Loucy (cell line): ENCODE measurements around the gene ALDH1L2.

ENCODE experiments used
- H2AFZ ChIP-seq: fragments of 200-600 bp; sonication (generic); 2 replicates; pipeline ENCODE4 v1.6.0; 2016; ENCODE audit warnings: antibody characterized with exemption, mild to moderate bottlenecking, low read length, moderate library complexity
- H3F3A ChIP-seq: fragments of 200-600 bp; 2 replicates; pipeline ENCODE4 v1.6.0; 2016; ENCODE audit warnings: antibody characterized with exemption, low read depth, mild to moderate bottlenecking
- H3K27me3 ChIP-seq: fragments of 200-600 bp; sonication (generic); 2 replicates; pipeline ENCODE4 v1.6.1; 2014; ENCODE audit warnings: low read length, mild to moderate bottlenecking; ENCODE audit not compliant: insufficient read depth, poor library complexity, severe bottlenecking
- H3K36me3 ChIP-seq: fragments of 200-600 bp; sonication (generic); 2 replicates; pipeline ENCODE4 v1.6.1; 2016; ENCODE audit warnings: low read length; ENCODE audit not compliant: insufficient read depth
- H3K4me1 ChIP-seq: fragments of 200-600 bp; sonication (generic); 2 replicates; pipeline ENCODE4 v1.5.1; 2014; ENCODE audit warnings: low read length, mild to moderate bottlenecking; ENCODE audit not compliant: insufficient read depth, poor library complexity, severe bottlenecking
- H3K4me2 ChIP-seq: fragments of 200-600 bp; sonication (generic); 2 replicates; pipeline ENCODE4 v1.6.0; 2014; ENCODE audit warnings: antibody characterized with exemption, low read length, low read depth, mild to moderate bottlenecking; ENCODE audit not compliant: poor library complexity, severe bottlenecking
- H3K4me3 ChIP-seq: fragments of 200-600 bp; sonication (generic); 2 replicates; pipeline ENCODE4 v1.5.1; 2014; ENCODE audit warnings: low read length, mild to moderate bottlenecking, mixed read lengths; ENCODE audit not compliant: poor library complexity, severe bottlenecking
- H3K79me2 ChIP-seq: fragments of 200-600 bp; sonication (generic); 2 replicates; pipeline ENCODE4 v1.6.1; 2014; ENCODE audit warnings: low read length; ENCODE audit not compliant: insufficient read depth
- H3K9ac ChIP-seq: fragments of 200-600 bp; sonication (generic); 2 replicates; pipeline ENCODE4 v1.6.0; 2014; ENCODE audit warnings: mild to moderate bottlenecking, low read depth, low read length, moderate library complexity; ENCODE audit not compliant: poor library complexity, severe bottlenecking
- H3K9me2 ChIP-seq: fragments of 200-600 bp; sonication (generic); replicated peaks from 2 replicates; pipeline ENCODE4 v1.6.1; 2016; ENCODE audit warnings: low read depth, low read length, mixed read lengths
- H3K9me3 ChIP-seq: fragments of 200-600 bp; sonication (generic); 2 replicates; pipeline ENCODE4 v1.6.1; 2014; ENCODE audit warnings: mild to moderate bottlenecking, antibody characterized with exemption, low read length, low read depth; ENCODE audit not compliant: insufficient read depth
- H4K20me1 ChIP-seq: fragments of 200-600 bp; sonication (generic); 2 replicates; pipeline ENCODE4 v1.6.0; 2014; ENCODE audit warnings: antibody characterized with exemption, low read length, mild to moderate bottlenecking; ENCODE audit not compliant: insufficient read depth, poor library complexity, severe bottlenecking
- EZH2phosphoT487 ChIP-seq: fragments of 200-600 bp; IDR thresholded peaks from 2 replicates; pipeline ENCODE4 v1.6.1; 2018; ENCODE audit warnings: antibody characterized with exemption, mild to moderate bottlenecking, moderate library complexity, borderline replicate concordance
- TF ChIP-seq, protein P1 (sequence below): fragments of 200-600 bp; sonication (generic); conservative IDR thresholded peaks from 2 replicates; pipeline ENCODE4 v1.5.1; 2014; ENCODE audit warnings: mild to moderate bottlenecking, antibody characterized with exemption, low read length

ALDH1L2 gene

DNA sequence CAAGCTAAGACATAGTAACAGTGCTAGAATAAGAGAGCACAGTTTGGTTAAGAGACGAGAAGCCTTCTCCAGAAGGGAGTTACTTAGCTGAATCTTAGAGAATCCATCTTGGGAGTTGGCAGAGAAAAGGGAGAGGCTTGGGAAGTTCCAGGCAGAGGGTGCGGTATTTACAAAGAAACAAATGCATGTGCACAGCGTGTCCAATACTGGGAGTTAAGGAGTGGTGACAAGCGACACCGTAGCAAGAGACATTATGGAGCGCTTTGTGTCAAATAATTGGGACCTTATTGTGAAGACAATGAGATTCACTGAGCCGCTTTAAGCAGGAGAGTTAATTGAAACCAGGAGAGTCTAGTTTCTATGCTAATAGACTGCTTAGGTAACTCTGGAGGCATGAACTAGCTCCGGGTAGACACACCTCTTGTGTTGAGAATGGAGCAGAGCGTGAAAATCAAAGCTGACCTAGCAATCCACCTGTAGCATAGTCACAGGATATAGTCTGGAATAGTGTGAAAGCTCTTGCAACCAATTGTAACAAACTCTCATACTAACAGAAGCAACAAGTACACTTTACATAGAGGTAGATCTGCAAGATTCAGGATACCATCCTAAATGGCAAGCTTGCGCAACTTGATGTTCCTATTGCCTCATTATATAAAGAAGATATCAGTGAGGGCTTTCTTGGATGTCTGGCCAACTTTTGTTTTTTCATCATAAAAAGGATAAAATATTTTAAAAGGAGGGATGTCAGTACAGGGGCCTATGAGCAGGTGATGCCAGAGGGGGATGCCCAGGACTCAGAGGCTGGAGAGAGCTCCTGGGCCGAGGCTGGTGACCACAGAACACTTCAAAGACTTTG, 5.3 kb downstream of the ALDH1L2 start:
- no peaks in the 10 kb centered on the region for H3K4me1 ChIP-seq
- H3K79me2 ChIP-seq: no peaks in the 10 kb centered on the region
- no peaks in the 10 kb centered on the region for H3K9me3 ChIP-seq
- no peak overlapping the region for H3K4me2 ChIP-seq
- H2AFZ ChIP-seq: no peak overlapping the region
- TF ChIP-seq, protein P1, sequence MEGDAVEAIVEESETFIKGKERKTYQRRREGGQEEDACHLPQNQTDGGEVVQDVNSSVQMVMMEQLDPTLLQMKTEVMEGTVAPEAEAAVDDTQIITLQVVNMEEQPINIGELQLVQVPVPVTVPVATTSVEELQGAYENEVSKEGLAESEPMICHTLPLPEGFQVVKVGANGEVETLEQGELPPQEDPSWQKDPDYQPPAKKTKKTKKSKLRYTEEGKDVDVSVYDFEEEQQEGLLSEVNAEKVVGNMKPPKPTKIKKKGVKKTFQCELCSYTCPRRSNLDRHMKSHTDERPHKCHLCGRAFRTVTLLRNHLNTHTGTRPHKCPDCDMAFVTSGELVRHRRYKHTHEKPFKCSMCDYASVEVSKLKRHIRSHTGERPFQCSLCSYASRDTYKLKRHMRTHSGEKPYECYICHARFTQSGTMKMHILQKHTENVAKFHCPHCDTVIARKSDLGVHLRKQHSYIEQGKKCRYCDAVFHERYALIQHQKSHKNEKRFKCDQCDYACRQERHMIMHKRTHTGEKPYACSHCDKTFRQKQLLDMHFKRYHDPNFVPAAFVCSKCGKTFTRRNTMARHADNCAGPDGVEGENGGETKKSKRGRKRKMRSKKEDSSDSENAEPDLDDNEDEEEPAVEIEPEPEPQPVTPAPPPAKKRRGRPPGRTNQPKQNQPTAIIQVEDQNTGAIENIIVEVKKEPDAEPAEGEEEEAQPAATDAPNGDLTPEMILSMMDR: no peak
- TF ChIP-seq EZH2phosphoT487: no peak
- no peaks in the 10 kb centered on the region for H3F3A ChIP-seq
- no peaks in the 10 kb centered on the region for H3K9me2 ChIP-seq
- H3K27me3 ChIP-seq: no peaks in the 10 kb centered on the region
- no peaks in the 10 kb centered on the region for H3K36me3 ChIP-seq
- H3K4me3 ChIP-seq: no peak overlapping the region
- no peaks in the 10 kb centered on the region for H4K20me1 ChIP-seq
- H3K9ac ChIP-seq: no peak overlapping the region

DNA sequence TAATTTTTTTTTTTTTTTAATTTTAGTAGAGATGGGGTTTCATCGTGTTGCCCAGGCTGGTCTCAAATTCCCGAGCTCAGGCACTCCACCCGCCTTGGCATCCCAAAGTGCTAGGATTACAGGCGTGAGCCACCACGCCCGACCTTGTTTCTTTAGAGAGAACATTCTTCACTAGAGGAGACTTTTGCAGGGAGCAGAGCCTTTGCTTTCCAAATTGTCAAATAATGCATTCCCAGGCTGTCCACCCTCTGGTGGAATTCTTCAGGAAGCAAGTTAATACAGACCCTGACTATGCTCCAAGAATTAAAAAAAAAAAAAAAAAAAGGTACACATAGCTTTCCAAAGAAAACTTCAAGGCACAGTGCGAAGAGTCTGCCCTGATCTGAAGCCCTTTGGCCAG, 6.8 kb downstream of the ALDH1L2 start:
- H3K27me3 ChIP-seq: no peaks in the 10 kb centered on the region
- H3K4me3 ChIP-seq: no peak overlapping the region
- H3K9ac ChIP-seq: no peak overlapping the region
- no peaks in the 10 kb centered on the region for H3F3A ChIP-seq
- H3K79me2 ChIP-seq: no peaks in the 10 kb centered on the region
- no peaks in the 10 kb centered on the region for H3K4me1 ChIP-seq
- H3K9me3 ChIP-seq: no peaks in the 10 kb centered on the region
- no peaks in the 10 kb centered on the region for H3K9me2 ChIP-seq
- no peaks in the 10 kb centered on the region for H4K20me1 ChIP-seq
- no peaks in the 10 kb centered on the region for H3K36me3 ChIP-seq
- H2AFZ ChIP-seq: no peak overlapping the region
- H3K4me2 ChIP-seq: no peak overlapping the region
- TF ChIP-seq EZH2phosphoT487: no peak
- TF ChIP-seq, protein P1: no peak

DNA sequence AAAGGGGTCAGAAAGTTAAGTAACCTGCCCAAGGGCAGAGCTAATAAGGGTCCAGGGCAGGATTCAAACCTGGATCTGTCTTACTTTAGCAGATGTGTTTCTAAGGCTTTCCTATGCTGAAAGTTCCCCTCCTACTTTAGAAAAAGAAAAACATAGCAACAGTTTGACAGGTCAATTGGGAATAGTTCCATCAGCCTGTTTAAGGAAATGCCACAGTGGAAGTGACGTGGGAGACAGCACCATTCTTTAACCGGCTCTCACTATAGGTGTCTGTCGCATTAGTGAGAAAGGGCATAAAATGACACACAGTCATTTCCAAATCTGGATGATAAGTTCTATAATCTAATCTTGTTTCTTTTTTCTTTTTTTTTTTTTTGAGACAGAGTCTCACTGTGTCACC, 7.3 kb downstream of the ALDH1L2 start:
- no peaks in the 10 kb centered on the region for H4K20me1 ChIP-seq
- H3F3A ChIP-seq: no peaks in the 10 kb centered on the region
- no peaks in the 10 kb centered on the region for H3K4me1 ChIP-seq
- no peak overlapping the region for H3K4me2 ChIP-seq
- no peak overlapping the region for H3K4me3 ChIP-seq
- H3K27me3 ChIP-seq: no peaks in the 10 kb centered on the region
- no peak overlapping the region for H2AFZ ChIP-seq
- H3K36me3 ChIP-seq: no peaks in the 10 kb centered on the region
- no peaks in the 10 kb centered on the region for H3K9me3 ChIP-seq
- H3K79me2 ChIP-seq: no peaks in the 10 kb centered on the region
- no peaks in the 10 kb centered on the region for H3K9me2 ChIP-seq
- no peak overlapping the region for H3K9ac ChIP-seq
- TF ChIP-seq EZH2phosphoT487: no peak
- TF ChIP-seq, protein P1: no peak
